GM12878 (cell line): ENCODE measurements around the gene SLC1A7. TPM values are rescaled to one million over a fixed set of nuclear protein-coding genes. Genes with fewer than 3 reads are reported as not detected.

Experiments
- ATAC-seq: fragments of 200-7000 bp; cut with Tn5 transposase; 3 replicates; pipeline ENCODE4 v1.9.1; 2020; ENCODE audit warnings: mild to moderate bottlenecking, moderate library complexity
- BruUV-seq: library from RNA; stranded (reverse); fragments of 400-500 nt; replicated peaks from 2 replicates; lab custom pipeline; 2021; lab: Mats Ljungman, UMichigan
- CTCF ChIA-PET: fragments of 300-600 bp; sonication (Branson Sonifier 250); formaldehyde crosslinking; extraction: SDS; loops from one replicate; lab custom pipeline; 2021; ENCODE audit warnings: inconsistent platforms; lab: Yijun Ruan, JAX
- POLR2A ChIA-PET: fragments of 350-600 bp; formaldehyde crosslinking; extraction: SDS; loops from one replicate; lab custom pipeline; 2021; ENCODE audit warnings: inconsistent platforms; lab: Charles Lee
- RAD21 ChIA-PET: fragments of 300-600 bp; sonication (Branson Sonifier 250); formaldehyde crosslinking; loops from one replicate; lab custom pipeline; 2023; ENCODE audit warnings: antibody characterized with exemption; ENCODE audit not compliant: unreplicated experiment; lab: Charles Lee
- SMC1A ChIA-PET: fragments of 300-600 bp; sonication (Branson Sonifier 250); formaldehyde crosslinking; loops from one replicate; lab custom pipeline; 2023; ENCODE audit not compliant: unreplicated experiment, uncharacterized antibody; lab: Charles Lee
- DNase-seq: peaks from one replicate; pipeline ENCODE4 v3.0.0-alpha.2; 2011; ENCODE audit warnings: low read depth, low spot score
- FAIRE-seq: peaks from 3 replicates; lab custom pipeline; 2011; peaks lifted over from hg19 to GRCh38; lab: Jason Lieb, UNC
- H2AFZ ChIP-seq: 2 replicates; pipeline ENCODE4 v1.6.0; 2011; ENCODE audit warnings: low read depth, low read length, control low read depth; ENCODE audit not compliant: control insufficient read depth
- H3K27ac ChIP-seq: 2 replicates; pipeline ENCODE4 v1.5.1; 2011; ENCODE audit warnings: control low read depth; ENCODE audit not compliant: control insufficient read depth, insufficient read depth
- H3K27me3 ChIP-seq, 2 experiments: replicated peaks in 1 of 2; 2 replicates each; pipeline versions ENCODE4 v1.6.0 to v1.6.1; 2011; ENCODE audit warnings: low read length in 1 of 2; ENCODE audit not compliant: control insufficient read depth in 2 of 2, insufficient read depth in 2 of 2
- H3K36me3 ChIP-seq, 2 experiments: 2 replicates each; pipeline ENCODE4 v1.5.1; 2011; ENCODE audit warnings: low read length in 1 of 2; ENCODE audit not compliant: control insufficient read depth in 2 of 2, insufficient read depth in 2 of 2
- H3K4me1 ChIP-seq: 2 replicates; pipeline ENCODE4 v1.6.1; 2011; ENCODE audit warnings: mild to moderate bottlenecking, low read length, moderate library complexity, mixed read lengths; ENCODE audit not compliant: control insufficient read depth, insufficient read depth
- H3K4me2 ChIP-seq: 2 replicates; pipeline ENCODE4 v1.6.0; 2011; ENCODE audit warnings: control low read depth; ENCODE audit not compliant: control insufficient read depth, insufficient read depth
- H3K4me3 ChIP-seq: fragments of 200-600 bp; sonication (generic); 2 replicates; pipeline ENCODE4 v1.5.1; 2016
- H3K79me2 ChIP-seq: 2 replicates; pipeline ENCODE4 v1.6.0; 2011; ENCODE audit warnings: low read length; ENCODE audit not compliant: control insufficient read depth, insufficient read depth
- H3K9ac ChIP-seq: 2 replicates; pipeline ENCODE4 v1.8.0; 2011; ENCODE audit warnings: low read length, control low read depth, mixed read lengths; ENCODE audit not compliant: control insufficient read depth, insufficient read depth
- H3K9me3 ChIP-seq: replicated peaks from 3 replicates; pipeline ENCODE4 v1.5.1; 2011; ENCODE audit warnings: mild to moderate bottlenecking, low read length; ENCODE audit not compliant: control insufficient read depth, insufficient read depth
- H4K20me1 ChIP-seq: 2 replicates; pipeline ENCODE4 v1.6.0; 2011; ENCODE audit not compliant: control insufficient read depth, insufficient read depth
- CUX1 ChIP-seq: IDR thresholded peaks from 2 replicates; pipeline ENCODE4 v1.6.1; 2012; ENCODE audit warnings: improper control_type of control experiment, low read depth, low read length; ENCODE audit not compliant: insufficient replicate concordance
- E2F8 ChIP-seq: fragments of 450-650 bp; IDR thresholded peaks from 2 replicates; pipeline ENCODE4 v1.6.1; 2018; ENCODE audit warnings: mild to moderate bottlenecking, low read depth, moderate library complexity; ENCODE audit not compliant: partially characterized antibody
- EP300 ChIP-seq, 2 experiments: fragments of 150-350 bp in 1 of 2; IDR thresholded peaks; 2 replicates each; pipeline ENCODE4 v1.6.1; 2011 to 2012; ENCODE audit warnings: low read depth in 2 of 2, low read length in 2 of 2, borderline replicate concordance in 1 of 2, improper control_type of control experiment in 1 of 2, inconsistent platforms in 1 of 2; ENCODE audit not compliant: control insufficient read depth in 1 of 2
- HSF1 ChIP-seq: fragments of 150-350 bp; IDR thresholded peaks from 2 replicates; pipeline ENCODE4 v1.6.1; 2014; ENCODE audit warnings: mild to moderate bottlenecking, low read depth, low read length
- IRF4 ChIP-seq: IDR thresholded peaks from 2 replicates; pipeline ENCODE4 v1.6.1; 2011; ENCODE audit warnings: low read depth, low read length
- KAT2A ChIP-seq: conservative IDR thresholded peaks from 2 replicates; pipeline ENCODE4 v1.6.1; 2011; ENCODE audit warnings: low read depth, low read length; ENCODE audit not compliant: control insufficient read depth
- SIX5 ChIP-seq: IDR thresholded peaks from 2 replicates; pipeline ENCODE4 v1.6.1; 2011; ENCODE audit warnings: mild to moderate bottlenecking, low read depth, low read length, moderate library complexity; ENCODE audit not compliant: severe bottlenecking
- SRF ChIP-seq, 2 experiments: IDR thresholded peaks; 2 replicates each; pipeline ENCODE4 v1.6.1; 2011; ENCODE audit warnings: low read depth in 2 of 2, low read length in 2 of 2, mild to moderate bottlenecking in 1 of 2, moderate library complexity in 1 of 2
- STAT3 ChIP-seq: IDR thresholded peaks from 2 replicates; pipeline ENCODE4 v1.6.1; 2011; ENCODE audit warnings: low read depth, low read length, improper control_type of control experiment
- WGBS: methylation state at CpG from one replicate; pipeline ENCODE4 v1.1.6; 2016; ENCODE audit warnings: low lambda C conversion rate; ENCODE audit not compliant: insufficient replicate concordance, insufficient coverage; ENCODE audit errors: missing lambda C conversion rate; 5-methylcytosine and 5-hydroxymethylcytosine counted together
- in situ Hi-C: fragments of 300-500 bp; cut with MboI; formaldehyde crosslinking; loops from 9 replicates; pipeline ENCODE4 v1.14.3; 2018; ENCODE audit warnings: mixed read lengths
- intact Hi-C: fragments of 100-400 bp; cut with micrococcal nuclease; formaldehyde crosslinking; loops from one replicate; pipeline ENCODE4 v1.14.2; 2022; ENCODE audit not compliant: unreplicated experiment
- polyA plus RNA-seq, 11 experiments: library from polyadenylated mRNA; depleted of rRNA in 4 of 11; unstranded in 6 of 11; stranded (reverse) in 5 of 11; fragments of >200 nt; fragmentation: Nextera tagmentation in 4 of 11; fragmentation: Illumina TruSeq in 1 of 11; extraction: Ambion mirVana in 4 of 11; extraction: Trizol in 1 of 11; gene quantifications; 1 replicate in 1 of 11; 2 replicates in 10 of 11; pipeline versions ENCODE4 v1.2.1 to v1.2.3, GENCODE V29; 2011 to 2016; ENCODE audit warnings: inconsistent platforms in 2 of 11, missing spikeins in 2 of 11, low read depth in 1 of 11
- total RNA-seq, 4 experiments: library from RNA; depleted of rRNA in 3 of 4; stranded (reverse); fragments of >200 nt in 3 of 4; fragmentation: Illumina TruSeq in 1 of 4; extraction: Trizol in 1 of 4; gene quantifications; 2 replicates each; pipeline versions ENCODE4 v1.2.1 to v1.2.3, GENCODE V29; 2013 to 2021

Gene SLC1A7
- total and polyA plus RNA-seq, 10 of the 15 experiments (the other 5 are each of a cell fraction or from before 2014, with no cell fraction given), result not detected

GRCh38 chr1:53156783-53157182, 14.3 kb upstream of the SLC1A7 start:
- Histone ChIP-seq H3K79me2 (no peaks in the 10 kb centered on the region), H3K9ac (no peak overlapping the region), H3K4me1 (no peaks in the 10 kb centered on the region), H3K27me3 (peaks cover 0 to 1% of the 10 kb centered on the region in 2 experiments; a peak in 1 of 4 replicates), H4K20me1 (no peaks in the 10 kb centered on the region), H2AFZ (no peak overlapping the region), H3K27ac (no peak overlapping the region), H3K9me3 (no peaks in the 10 kb centered on the region), H3K4me2 (no peak overlapping the region), H3K4me3 (no peak overlapping the region), H3K36me3 (no peaks in the 10 kb centered on the region)
- DNase-seq (no peak), FAIRE-seq (no peak), ATAC-seq (no peak)
- ChIA-PET CTCF (interaction anchor here (1.0 kb wide), 1 partner anchor 11 kb away, joined by 4 read pairs; no protein-coding TSS in a partner anchor), RAD21 (interaction anchor here (0.6 kb wide), 1 partner anchor 34 kb away, joined by 4 read pairs; no protein-coding TSS in a partner anchor), POLR2A (no interaction called here), SMC1A (no interaction called here)
- WGBS, result 44% methylated on average over 3 of the region's 3 CpGs
- no TSS peak for BruUV-seq
- intact Hi-C loops, result no loop called here
- in situ Hi-C loops, result no loop called here
- TF ChIP-seq SIX5 (no peak), E2F8 (no peak), HSF1 (no peak), CUX1 (no peak), IRF4 (no peak), SRF (IDR thresholded peaks at IDR 0.05; ENCODE audit: low read depth in 2 of 2, low read length in 2 of 2) (no peak), EP300 (IDR thresholded peaks at IDR 0.05; ENCODE audit: borderline replicate concordance in 1 of 2, control insufficient read depth in 1 of 2, low read depth in 2 of 2, low read length in 2 of 2) (no peak), STAT3 (no peak), KAT2A (no peak)
